CD14-positive monocyte (primary cell): Measurements from ENCODE around the gene RHOG. TPM values are rescaled to one million over a fixed set of nuclear protein-coding genes. Genes with fewer than 3 reads are reported as not detected.

Experiments
- DNase-seq, 3 donors: peaks; one replicate each; pipeline ENCODE4 v3.0.0-alpha.2; 2011 to 2022
- H2AFZ ChIP-seq: 2 replicates; pipeline ENCODE4 v1.6.0; 2012; ENCODE audit warnings: mild to moderate bottlenecking, low read depth, low read length, inconsistent platforms; ENCODE audit not compliant: insufficient read depth, poor library complexity, severe bottlenecking
- H3K27ac ChIP-seq, 2 donors: 1 replicate in 1 of 2; 2 replicates in 1 of 2; pipeline ENCODE4 v1.5.1; 2012 to 2013; ENCODE audit warnings: low read length in 2 of 2, control low read depth in 1 of 2, inconsistent platforms in 1 of 2, low read depth in 1 of 2, mild to moderate bottlenecking in 1 of 2
- H3K27me3 ChIP-seq, 2 donors: one replicate each; pipeline versions ENCODE4 v1.6.0 to v1.6.1; 2011 to 2013; ENCODE audit warnings: low read length in 2 of 2; ENCODE audit not compliant: control insufficient read depth in 2 of 2, insufficient read depth in 2 of 2
- H3K36me3 ChIP-seq, 2 donors: replicated peaks in 1 of 2; 1 replicate in 1 of 2; 2 replicates in 1 of 2; pipeline versions ENCODE4 v1.5.1 to v1.6.1; 2012 to 2013; ENCODE audit warnings: low read length in 2 of 2, control low read depth in 1 of 2, inconsistent platforms in 1 of 2, mild to moderate bottlenecking in 1 of 2; ENCODE audit not compliant: insufficient read depth in 2 of 2, control insufficient read depth in 1 of 2
- H3K4me1 ChIP-seq, 2 donors: 1 replicate in 1 of 2; 2 replicates in 1 of 2; pipeline versions ENCODE4 v1.5.1 to v1.6.1; 2012 to 2013; ENCODE audit warnings: low read length in 2 of 2, control low read depth in 1 of 2, inconsistent platforms in 1 of 2, mild to moderate bottlenecking in 1 of 2, moderate library complexity in 1 of 2; ENCODE audit not compliant: insufficient read depth in 2 of 2, control insufficient read depth in 1 of 2
- H3K4me2 ChIP-seq: replicated peaks from 2 replicates; pipeline ENCODE3; 2012; ENCODE audit warnings: low read length, moderate library complexity, mild to moderate bottlenecking; ENCODE audit not compliant: poor library complexity, severe bottlenecking; ENCODE audit errors: extremely low read depth
- H3K4me3 ChIP-seq, 3 experiments: fragments of 200-600 bp in 1 of 3; sonication (generic) in 1 of 3; replicated peaks in 1 of 3; 1 replicate in 2 of 3; 2 replicates in 1 of 3; pipeline ENCODE4 v1.5.1; 2011 to 2013; ENCODE audit warnings: low read length in 3 of 3, mild to moderate bottlenecking in 3 of 3, control low read depth in 2 of 3, low read depth in 2 of 3, inconsistent platforms in 1 of 3, moderate library complexity in 1 of 3
- H3K79me2 ChIP-seq: 2 replicates; pipeline ENCODE4 v1.6.0; 2012; ENCODE audit warnings: mild to moderate bottlenecking, control low read depth, inconsistent platforms, low read length, moderate library complexity; ENCODE audit not compliant: insufficient read depth
- H3K9ac ChIP-seq: 2 replicates; pipeline ENCODE4 v1.6.0; 2017; ENCODE audit warnings: low read length, mild to moderate bottlenecking; ENCODE audit not compliant: insufficient read depth, poor library complexity, severe bottlenecking
- H3K9me3 ChIP-seq, 2 donors: replicated peaks in 1 of 2; 1 replicate in 1 of 2; 2 replicates in 1 of 2; pipeline versions ENCODE4 v1.5.1 to v1.6.1; 2012 to 2013; ENCODE audit warnings: low read length in 2 of 2, control low read depth in 1 of 2; ENCODE audit not compliant: control insufficient read depth in 1 of 2, insufficient read depth in 1 of 2
- H4K20me1 ChIP-seq: 2 replicates; pipeline ENCODE4 v1.6.0; 2012; ENCODE audit warnings: mild to moderate bottlenecking, low read length, control low read depth, moderate library complexity; ENCODE audit not compliant: insufficient read depth
- H3K27ac Mint-ChIP-seq, 7 donors: one replicate each; pipeline ENCODE4 v1.8.0; 2020; ENCODE audit warnings: mild to moderate bottlenecking in 7 of 7, mixed read lengths in 7 of 7, moderate library complexity in 6 of 7, inconsistent platforms in 2 of 7
- H3K27me3 Mint-ChIP-seq, 3 donors: one replicate each; pipeline ENCODE4 v1.8.0; 2021 to 2022; ENCODE audit warnings: low read depth in 3 of 3, mild to moderate bottlenecking in 3 of 3, mixed read lengths in 3 of 3, moderate library complexity in 3 of 3, inconsistent platforms in 1 of 3
- H3K36me3 Mint-ChIP-seq, 2 donors: one replicate each; pipeline ENCODE4 v1.8.0; 2020; ENCODE audit warnings: mixed read lengths in 2 of 2, inconsistent platforms in 1 of 2, mild to moderate bottlenecking in 1 of 2
- H3K4me1 Mint-ChIP-seq: one replicate; pipeline ENCODE4 v1.8.0; 2020; ENCODE audit warnings: mild to moderate bottlenecking, mixed read lengths
- H3K4me3 Mint-ChIP-seq, 2 donors: one replicate each; pipeline ENCODE4 v1.8.0; 2020; ENCODE audit warnings: mild to moderate bottlenecking in 2 of 2, mixed read lengths in 2 of 2, moderate library complexity in 1 of 2
- H3K9me3 Mint-ChIP-seq, 7 donors: one replicate each; pipeline ENCODE4 v1.8.0; 2020 to 2022; ENCODE audit warnings: mixed read lengths in 7 of 7, mild to moderate bottlenecking in 6 of 7, moderate library complexity in 6 of 7, inconsistent platforms in 2 of 7
- CTCF ChIP-seq: fragments of 200-600 bp; IDR thresholded peaks from one replicate; pipeline ENCODE4 v1.8.0; 2022; ENCODE audit warnings: antibody characterized with exemption, mild to moderate bottlenecking
- WGBS: methylation state at CpG from one replicate; pipeline ENCODE4 v1.1.5; 2013; ENCODE audit warnings: missing lambda C conversion rate; ENCODE audit not compliant: insufficient coverage; 5-methylcytosine and 5-hydroxymethylcytosine counted together
- intact Hi-C, 2 donors: fragments of 100-400 bp; cut with micrococcal nuclease; formaldehyde crosslinking; loops; one replicate each; pipeline versions ENCODE4 v1.15.0 to v1.15.1; 2023
- polyA plus RNA-seq, 3 donors: library from polyadenylated mRNA; depleted of rRNA in 1 of 3; unstranded in 2 of 3; stranded (reverse) in 1 of 3; fragments of 300-500 nt in 2 of 3; fragments of >200 nt in 1 of 3; fragmentation: Illumina TruSeq in 2 of 3; gene quantifications; 1 replicate in 2 of 3; 2 replicates in 1 of 3; pipeline ENCODE4 v1.2.3, GENCODE V29; 2012 to 2021

The RHOG gene
- polyA plus RNA-seq, 3 donors, result 315 to 505 (median 458) TPM

GRCh38 chr11:3857628-3858027 lies 16.9 kb upstream of the RHOG start:
- H3K4me1 Mint-ChIP-seq, result peaks cover 77% of the 10 kb centered on the region
- H3K9me3 Mint-ChIP-seq, result no peaks in the 10 kb centered on the region
- Histone ChIP-seq H3K79me2 (peaks cover 71% of the 10 kb centered on the region), H3K9me3 (no peaks in the 10 kb centered on the region), H3K4me2 (peak overlapping the region; percentile 97), H2AFZ (no peak overlapping the region), H3K9ac (no peak overlapping the region), H3K4me1 (peaks cover 60 to 79% of the 10 kb centered on the region in 2 donors), H3K27ac (peak overlapping the region in 1 of 2 donors; percentile 94), H3K36me3 (no peaks in the 10 kb centered on the region), H3K4me3 (peak overlapping the region; percentile 6 to 94 (median 65)), H4K20me1 (peaks cover 69% of the 10 kb centered on the region), H3K27me3 (no peaks in the 10 kb centered on the region)
- H3K27ac Mint-ChIP-seq, result peak overlapping the region in 4 of 7 donors; percentile 46 to 98 (median 69)
- no peak for DNase-seq
- H3K36me3 Mint-ChIP-seq, result peaks cover 8 to 16% of the 10 kb centered on the region in 2 donors
- no peaks in the 10 kb centered on the region for H3K27me3 Mint-ChIP-seq
- no peak for TF ChIP-seq CTCF
- H3K4me3 Mint-ChIP-seq, result peak overlapping the region; percentile 96 to 97
- intact Hi-C loops, result loop anchor here (2.0 to 5.0 kb wide), 4 partner anchors 15 to 105 kb away; no protein-coding TSS in a partner anchor

- Histone ChIP-seq H3K79me2 (peaks cover 65% of the 10 kb centered on the region), H3K9ac (peak overlapping the region; percentile 84), H3K27me3 (no peaks in the 10 kb centered on the region), H3K27ac (peak overlapping the region; percentile 94), H3K4me2 (peak overlapping the region; percentile 97), H3K4me3 (peak overlapping the region; percentile 65 to 94 (median 87)), H3K36me3 (no peaks in the 10 kb centered on the region), H2AFZ (no peak overlapping the region), H3K9me3 (no peaks in the 10 kb centered on the region), H3K4me1 (peaks cover 60 to 79% of the 10 kb centered on the region in 2 donors), H4K20me1 (peaks cover 63% of the 10 kb centered on the region)
- Mint-ChIP-seq H3K4me1 (peaks cover 73% of the 10 kb centered on the region), H3K27ac (peak overlapping the region in 5 of 7 donors; percentile 94 to 98 (median 96)), H3K36me3 (peaks cover 8 to 10% of the 10 kb centered on the region in 2 donors), H3K4me3 (peak overlapping the region; percentile 96 to 97), H3K9me3 (no peaks in the 10 kb centered on the region), H3K27me3 (peaks cover 0 to 2% (median 0%) of the 10 kb centered on the region in 3 donors)
- no peak for DNase-seq
- intact Hi-C loops, result loop anchor here (5.0 kb wide), 3 partner anchors 35 to 105 kb away; no protein-coding TSS in a partner anchor
- no peak for TF ChIP-seq CTCF
- WGBS, result no CpG with 5 or more reads among the region's 5 CpGs
Observed at GRCh38 chr11:3856856-3857553, 16.2 kb upstream of the RHOG start.
